K562 (cell line): ENCODE results near the gene TRAPPC5. TPM values are rescaled to one million over a fixed set of nuclear protein-coding genes. Genes with fewer than 3 reads are reported as not detected.

Source experiments
- CBX3 ChIP-seq, 2 experiments: IDR thresholded peaks; 1 replicate in 1 of 2; 2 replicates in 1 of 2; pipeline ENCODE4 v1.6.1; 2012; ENCODE audit warnings: inconsistent platforms in 2 of 2, low read length in 2 of 2, borderline replicate concordance in 1 of 2, control low read depth in 1 of 2
- CREB1 ChIP-seq, 2 experiments: sonication (generic) in 1 of 2; formaldehyde crosslinking in 1 of 2; IDR thresholded peaks; 2 replicates each; pipeline versions ENCODE4 v1.6.1 to v1.8.0; 2012 to 2022; ENCODE audit warnings: inconsistent platforms in 1 of 2, mild to moderate bottlenecking in 1 of 2, missing genetic modification reagents in 1 of 2, moderate library complexity in 1 of 2
- ESRRA ChIP-seq: fragments of 450-650 bp; IDR thresholded peaks from 2 replicates; pipeline ENCODE4 v1.6.1; 2014; ENCODE audit warnings: low read depth, mild to moderate bottlenecking, moderate library complexity, borderline replicate concordance
- HDAC2 ChIP-seq: fragments of 450-650 bp; IDR thresholded peaks from 2 replicates; pipeline ENCODE4 v1.6.1; 2016; ENCODE audit warnings: mild to moderate bottlenecking
- NFE2L1 ChIP-seq: fragments of 450-650 bp; IDR thresholded peaks from 2 replicates; pipeline ENCODE4 v1.6.1; 2016; ENCODE audit warnings: missing genetic modification characterization, low read depth, mild to moderate bottlenecking, missing compliant biosample characterization, moderate library complexity, borderline replicate concordance
- NR2F6 ChIP-seq: fragments of 450-650 bp; formaldehyde crosslinking; IDR thresholded peaks from 2 replicates; pipeline ENCODE4 v1.4.0; 2020; ENCODE audit warnings: mild to moderate bottlenecking
- PURB ChIP-seq: sonication (generic); formaldehyde crosslinking; IDR thresholded peaks from 2 replicates; pipeline ENCODE4 v1.9.0; 2021; ENCODE audit warnings: low read depth, mild to moderate bottlenecking, missing genetic modification reagents
- SMAD1 ChIP-seq: fragments of 150-350 bp; IDR thresholded peaks from 2 replicates; pipeline ENCODE4 v1.6.1; 2014; ENCODE audit warnings: low read length, low read depth; ENCODE audit not compliant: partially characterized antibody
- SMC3 ChIP-seq: conservative IDR thresholded peaks from 2 replicates; pipeline ENCODE4 v1.6.1; 2011; ENCODE audit warnings: low read depth, low read length, improper control_type of control experiment; ENCODE audit not compliant: insufficient read depth
- SREBF2 ChIP-seq: sonication (generic); formaldehyde crosslinking; IDR thresholded peaks from 2 replicates; pipeline ENCODE4 v1.4.0; 2020; ENCODE audit warnings: mild to moderate bottlenecking, missing genetic modification reagents
- TEAD1 ChIP-seq, 2 experiments: fragments of 450-650 bp in 1 of 2; sonication (generic) in 1 of 2; formaldehyde crosslinking; IDR thresholded peaks; 2 replicates each; pipeline versions ENCODE4 v1.4.0 to v1.8.0; 2020 to 2022; ENCODE audit warnings: mild to moderate bottlenecking in 2 of 2, missing genetic modification reagents in 1 of 2
- polyA plus RNA-seq, 8 experiments: library from polyadenylated mRNA; depleted of rRNA in 4 of 8; stranded (reverse) in 5 of 8; unstranded in 3 of 8; fragments of >200 nt; fragmentation: Nextera tagmentation in 2 of 8; fragmentation: Illumina TruSeq in 1 of 8; extraction: Ambion mirVana in 2 of 8; extraction: Trizol in 1 of 8; gene quantifications; 2 replicates each; pipeline versions ENCODE4 v1.2.1 to v1.2.3, GENCODE V29; 2011 to 2014; ENCODE audit warnings: inconsistent platforms in 1 of 8, missing spikeins in 1 of 8
- total RNA-seq, 7 experiments: library from RNA; depleted of rRNA in 6 of 7; stranded (reverse); fragments of >200 nt in 6 of 7; fragmentation: Illumina TruSeq in 2 of 7; extraction: Trizol in 2 of 7; gene quantifications; 2 replicates each; pipeline versions ENCODE4 v1.2.1 to v1.2.3, GENCODE V29; 2011 to 2021; ENCODE audit warnings: low replicate concordance in 1 of 7
- TF ChIP-seq, protein P1 (sequence below): IDR thresholded peaks from 2 replicates; pipeline ENCODE4 v1.6.1; 2012; ENCODE audit warnings: low read depth, low read length, improper control_type of control experiment, borderline replicate concordance
- TF ChIP-seq, protein P2 (sequence below): IDR thresholded peaks from 2 replicates; pipeline ENCODE4 v1.6.1; 2016; ENCODE audit warnings: missing genetic modification characterization, missing compliant biosample characterization
- TF ChIP-seq, protein P3 (sequence below): fragments of 450-650 bp; IDR thresholded peaks from 2 replicates; pipeline ENCODE4 v1.6.1; 2017; ENCODE audit warnings: antibody characterized with exemption, mild to moderate bottlenecking
- TF ChIP-seq, protein P4 (sequence below), 2 experiments: fragments of 150-350 bp in 1 of 2; IDR thresholded peaks; 2 replicates each; pipeline ENCODE4 v1.6.1; 2012 to 2016; ENCODE audit warnings: low read depth in 2 of 2, low read length in 2 of 2, mild to moderate bottlenecking in 1 of 2, moderate library complexity in 1 of 2

The TRAPPC5 gene
- total and polyA plus RNA-seq, 9 of the 15 experiments (the other 6 are each of a cell fraction or from before 2014, with no cell fraction given): 2.0 to 76.9 (median 29.3) TPM

DNA sequence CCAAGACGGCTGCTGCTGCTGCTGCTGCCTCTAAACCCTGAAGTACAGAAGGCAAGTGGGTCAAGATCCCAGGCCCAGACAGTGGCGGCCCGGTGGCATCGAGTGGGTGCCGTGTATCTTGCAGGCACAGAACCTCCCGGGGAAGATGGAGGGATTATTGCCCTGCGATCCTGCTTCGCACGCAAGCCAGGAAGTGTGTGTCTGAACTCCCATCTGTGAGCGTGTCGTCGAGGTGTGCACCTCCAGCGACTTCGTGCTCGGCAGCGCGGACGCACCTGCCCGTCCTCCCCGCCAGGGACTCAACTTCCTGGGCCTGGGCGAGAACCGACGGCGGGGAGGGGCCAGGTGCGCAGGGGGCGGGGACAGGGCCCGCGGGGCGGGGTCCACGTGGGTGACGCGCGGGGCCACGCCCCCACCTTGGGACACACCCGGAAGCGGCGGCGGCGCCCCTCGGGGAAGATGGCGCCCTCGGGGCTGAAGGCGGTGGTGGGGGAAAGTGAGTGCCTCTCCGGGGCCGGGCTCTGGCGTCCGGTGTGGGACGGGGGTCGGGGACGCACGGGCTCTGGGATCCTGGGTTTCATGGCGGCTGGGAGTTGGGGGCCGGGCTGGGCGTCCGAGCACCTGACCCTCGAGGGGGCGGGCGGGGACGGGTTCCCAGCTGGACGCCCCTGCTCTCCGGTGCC is 43.8 kb upstream of the TRAPPC5 start, which contains the start of gene STXBP2 (continued):
- TF ChIP-seq, protein P1, sequence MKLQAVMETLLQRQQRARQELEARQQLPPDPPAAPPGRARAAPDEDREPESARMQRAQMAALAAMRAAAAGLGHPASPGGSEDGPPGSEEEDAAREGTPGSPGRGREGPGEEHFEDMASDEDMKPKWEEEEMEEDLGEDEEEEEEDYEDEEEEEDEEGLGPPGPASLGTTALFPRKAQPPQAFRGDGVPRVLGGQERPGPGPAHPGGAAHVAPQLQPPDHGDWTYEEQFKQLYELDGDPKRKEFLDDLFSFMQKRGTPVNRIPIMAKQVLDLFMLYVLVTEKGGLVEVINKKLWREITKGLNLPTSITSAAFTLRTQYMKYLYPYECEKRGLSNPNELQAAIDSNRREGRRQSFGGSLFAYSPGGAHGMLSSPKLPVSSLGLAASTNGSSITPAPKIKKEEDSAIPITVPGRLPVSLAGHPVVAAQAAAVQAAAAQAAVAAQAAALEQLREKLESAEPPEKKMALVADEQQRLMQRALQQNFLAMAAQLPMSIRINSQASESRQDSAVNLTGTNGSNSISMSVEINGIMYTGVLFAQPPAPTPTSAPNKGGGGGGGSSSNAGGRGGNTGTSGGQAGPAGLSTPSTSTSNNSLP: no peak
- no peak for TF ChIP-seq TEAD1 (CRISPR knock-in tag; IDR thresholded peaks at IDR 0.05)
- TF ChIP-seq SREBF2 (CRISPR knock-in tag): no peak
- TF ChIP-seq, protein P2, sequence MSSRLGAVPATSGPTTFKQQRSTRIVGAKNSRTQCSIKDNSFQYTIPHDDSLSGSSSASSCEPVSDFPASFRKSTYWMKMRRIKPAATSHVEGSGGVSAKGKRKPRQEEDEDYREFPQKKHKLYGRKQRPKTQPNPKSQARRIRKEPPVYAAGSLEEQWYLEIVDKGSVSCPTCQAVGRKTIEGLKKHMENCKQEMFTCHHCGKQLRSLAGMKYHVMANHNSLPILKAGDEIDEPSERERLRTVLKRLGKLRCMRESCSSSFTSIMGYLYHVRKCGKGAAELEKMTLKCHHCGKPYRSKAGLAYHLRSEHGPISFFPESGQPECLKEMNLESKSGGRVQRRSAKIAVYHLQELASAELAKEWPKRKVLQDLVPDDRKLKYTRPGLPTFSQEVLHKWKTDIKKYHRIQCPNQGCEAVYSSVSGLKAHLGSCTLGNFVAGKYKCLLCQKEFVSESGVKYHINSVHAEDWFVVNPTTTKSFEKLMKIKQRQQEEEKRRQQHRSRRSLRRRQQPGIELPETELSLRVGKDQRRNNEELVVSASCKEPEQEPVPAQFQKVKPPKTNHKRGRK (tag): no peak
- peak; percentile 70 for TF ChIP-seq CREB1 (IDR thresholded peaks at IDR 0.05)
- peak; percentile 73; the same call in 1 of the 2 replicates for TF ChIP-seq CREB1 (CRISPR knock-in tag; IDR thresholded peaks at IDR 0.05)
- TF ChIP-seq, protein P3, sequence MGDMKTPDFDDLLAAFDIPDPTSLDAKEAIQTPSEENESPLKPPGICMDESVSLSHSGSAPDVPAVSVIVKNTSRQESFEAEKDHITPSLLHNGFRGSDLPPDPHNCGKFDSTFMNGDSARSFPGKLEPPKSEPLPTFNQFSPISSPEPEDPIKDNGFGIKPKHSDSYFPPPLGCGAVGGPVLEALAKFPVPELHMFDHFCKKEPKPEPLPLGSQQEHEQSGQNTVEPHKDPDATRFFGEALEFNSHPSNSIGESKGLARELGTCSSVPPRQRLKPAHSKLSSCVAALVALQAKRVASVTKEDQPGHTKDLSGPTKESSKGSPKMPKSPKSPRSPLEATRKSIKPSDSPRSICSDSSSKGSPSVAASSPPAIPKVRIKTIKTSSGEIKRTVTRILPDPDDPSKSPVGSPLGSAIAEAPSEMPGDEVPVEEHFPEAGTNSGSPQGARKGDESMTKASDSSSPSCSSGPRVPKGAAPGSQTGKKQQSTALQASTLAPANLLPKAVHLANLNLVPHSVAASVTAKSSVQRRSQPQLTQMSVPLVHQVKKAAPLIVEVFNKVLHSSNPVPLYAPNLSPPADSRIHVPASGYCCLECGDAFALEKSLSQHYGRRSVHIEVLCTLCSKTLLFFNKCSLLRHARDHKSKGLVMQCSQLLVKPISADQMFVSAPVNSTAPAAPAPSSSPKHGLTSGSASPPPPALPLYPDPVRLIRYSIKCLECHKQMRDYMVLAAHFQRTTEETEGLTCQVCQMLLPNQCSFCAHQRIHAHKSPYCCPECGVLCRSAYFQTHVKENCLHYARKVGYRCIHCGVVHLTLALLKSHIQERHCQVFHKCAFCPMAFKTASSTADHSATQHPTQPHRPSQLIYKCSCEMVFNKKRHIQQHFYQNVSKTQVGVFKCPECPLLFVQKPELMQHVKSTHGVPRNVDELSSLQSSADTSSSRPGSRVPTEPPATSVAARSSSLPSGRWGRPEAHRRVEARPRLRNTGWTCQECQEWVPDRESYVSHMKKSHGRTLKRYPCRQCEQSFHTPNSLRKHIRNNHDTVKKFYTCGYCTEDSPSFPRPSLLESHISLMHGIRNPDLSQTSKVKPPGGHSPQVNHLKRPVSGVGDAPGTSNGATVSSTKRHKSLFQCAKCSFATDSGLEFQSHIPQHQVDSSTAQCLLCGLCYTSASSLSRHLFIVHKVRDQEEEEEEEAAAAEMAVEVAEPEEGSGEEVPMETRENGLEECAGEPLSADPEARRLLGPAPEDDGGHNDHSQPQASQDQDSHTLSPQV: peak; percentile 45; the same call in 1 of the 2 replicates
- no peak for TF ChIP-seq NR2F6 (CRISPR knock-in tag)
- no peak for TF ChIP-seq ESRRA
- no peak for TF ChIP-seq NFE2L1 (tag)
- no peak for TF ChIP-seq SMC3
- TF ChIP-seq PURB: no peak
- TF ChIP-seq SMAD1: peak; percentile 17
- TF ChIP-seq, protein P4, sequence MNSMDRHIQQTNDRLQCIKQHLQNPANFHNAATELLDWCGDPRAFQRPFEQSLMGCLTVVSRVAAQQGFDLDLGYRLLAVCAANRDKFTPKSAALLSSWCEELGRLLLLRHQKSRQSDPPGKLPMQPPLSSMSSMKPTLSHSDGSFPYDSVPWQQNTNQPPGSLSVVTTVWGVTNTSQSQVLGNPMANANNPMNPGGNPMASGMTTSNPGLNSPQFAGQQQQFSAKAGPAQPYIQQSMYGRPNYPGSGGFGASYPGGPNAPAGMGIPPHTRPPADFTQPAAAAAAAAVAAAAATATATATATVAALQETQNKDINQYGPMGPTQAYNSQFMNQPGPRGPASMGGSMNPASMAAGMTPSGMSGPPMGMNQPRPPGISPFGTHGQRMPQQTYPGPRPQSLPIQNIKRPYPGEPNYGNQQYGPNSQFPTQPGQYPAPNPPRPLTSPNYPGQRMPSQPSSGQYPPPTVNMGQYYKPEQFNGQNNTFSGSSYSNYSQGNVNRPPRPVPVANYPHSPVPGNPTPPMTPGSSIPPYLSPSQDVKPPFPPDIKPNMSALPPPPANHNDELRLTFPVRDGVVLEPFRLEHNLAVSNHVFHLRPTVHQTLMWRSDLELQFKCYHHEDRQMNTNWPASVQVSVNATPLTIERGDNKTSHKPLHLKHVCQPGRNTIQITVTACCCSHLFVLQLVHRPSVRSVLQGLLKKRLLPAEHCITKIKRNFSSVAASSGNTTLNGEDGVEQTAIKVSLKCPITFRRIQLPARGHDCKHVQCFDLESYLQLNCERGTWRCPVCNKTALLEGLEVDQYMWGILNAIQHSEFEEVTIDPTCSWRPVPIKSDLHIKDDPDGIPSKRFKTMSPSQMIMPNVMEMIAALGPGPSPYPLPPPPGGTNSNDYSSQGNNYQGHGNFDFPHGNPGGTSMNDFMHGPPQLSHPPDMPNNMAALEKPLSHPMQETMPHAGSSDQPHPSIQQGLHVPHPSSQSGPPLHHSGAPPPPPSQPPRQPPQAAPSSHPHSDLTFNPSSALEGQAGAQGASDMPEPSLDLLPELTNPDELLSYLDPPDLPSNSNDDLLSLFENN (IDR thresholded peaks at IDR 0.05; ENCODE audit: low read depth in 2 of 2, low read length in 2 of 2): no peak
- TF ChIP-seq HDAC2: no peak
- peak in 1 of 2 experiments; percentile 91; a peak in 1 of 3 replicates for TF ChIP-seq CBX3 (IDR thresholded peaks at IDR 0.05; ENCODE audit: borderline replicate concordance in 1 of 2, low read length in 2 of 2)
